Fibroblast of peridontal ligament (primary cell): ENCODE data around the gene DHCR24.

Experiments
- DNase-seq: peaks from one replicate; pipeline ENCODE4 v3.0.0-alpha.2; 2010; ENCODE audit errors: extremely low read depth

Gene DHCR24

GRCh38 chr1:54800041-54800898 lies 86.7 kb downstream of the DHCR24 start:
- DNase-seq = no peak
